Cardiac septum (tissue), 1 donor: ENCODE data around the gene KCNMB4. TPM values are rescaled to one million over a fixed set of nuclear protein-coding genes. Genes with fewer than 3 reads are reported as not detected.

ENCODE experiments used
- DNase-seq: peaks from one replicate; pipeline ENCODE4 v3.0.0-alpha.2; 2020; ENCODE audit warnings: low spot score
- intact Hi-C: fragments of 100-400 bp; cut with DNase I; formaldehyde crosslinking; loops from one replicate; pipeline ENCODE4 v1.14.0; 2022
- total RNA-seq: library from RNA; stranded (reverse); fragmentation: NEBNext Ultra II Directional; extraction: Animal tissue kit (Norgen Biotek cat#: 25700); gene quantifications from one replicate; pipeline ENCODE4 v1.2.1, GENCODE V29; 2021
- donor health status: DM: no; HTN: no; CAD: no.

KCNMB4 gene
- total RNA-seq, 1 donor from 2014 or later, result 1.6 TPM

DNA sequence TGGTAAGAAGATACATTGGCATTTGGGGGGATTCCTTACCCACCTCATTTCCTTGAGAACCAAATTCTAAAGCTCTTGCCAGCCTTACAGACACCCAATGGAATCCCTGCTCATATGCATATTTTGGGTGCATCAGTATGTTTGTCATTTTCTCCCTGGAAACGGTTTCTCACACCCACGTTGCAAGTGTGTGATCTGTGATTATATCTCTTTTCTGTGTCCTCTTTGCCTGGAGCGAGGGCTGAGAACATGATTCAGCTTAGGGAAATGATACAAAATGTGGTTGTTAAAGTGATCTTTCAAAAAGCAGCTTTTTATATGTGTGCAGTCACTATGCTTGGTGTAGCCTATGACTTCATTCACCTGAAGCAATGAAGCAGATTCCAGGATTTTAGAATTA, 52.0 kb downstream of the KCNMB4 start:
- DNase-seq, result no peak
- intact Hi-C loops, result no loop called here

DNA sequence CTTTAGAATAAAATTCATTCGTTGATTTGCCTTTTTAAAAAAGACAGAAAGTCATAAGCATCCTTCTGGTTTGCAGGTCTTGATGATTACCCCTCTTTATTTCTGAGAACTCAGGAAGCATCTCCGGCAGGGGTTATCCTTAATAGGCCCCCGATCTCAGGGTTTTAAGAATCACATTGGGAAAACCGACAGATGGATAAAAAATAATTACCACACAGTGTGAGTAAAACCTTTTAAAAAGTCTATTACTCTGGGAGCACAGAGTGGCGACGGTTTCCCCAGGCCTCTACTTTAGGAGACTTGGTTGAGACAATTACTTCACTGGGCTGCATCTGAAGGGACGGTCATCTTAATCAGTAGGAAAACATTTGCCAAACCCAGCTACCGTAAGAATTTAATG, 56.5 kb downstream of the KCNMB4 start:
- intact Hi-C loops, result no loop called here
- no peak for DNase-seq

DNA sequence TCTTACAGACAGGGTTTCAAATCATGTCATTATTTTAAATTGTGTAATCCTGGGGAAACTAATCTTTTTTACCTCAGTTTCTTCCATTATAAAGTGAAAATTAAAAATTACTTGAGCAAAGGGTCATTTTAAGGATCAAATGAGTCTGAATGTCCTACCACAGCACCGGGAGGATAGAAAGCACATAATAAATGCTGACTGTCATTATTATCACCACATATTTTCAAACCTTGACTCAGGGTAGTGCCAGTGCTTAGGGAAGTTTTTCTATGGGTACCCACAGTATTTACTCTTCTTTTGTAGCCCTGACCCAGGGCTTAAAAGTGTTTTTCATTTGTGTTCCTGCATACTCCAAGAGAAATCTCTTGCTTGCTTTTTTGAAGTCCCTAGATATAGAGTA, 60.5 kb downstream of the KCNMB4 start:
- DNase-seq, result no peak
- intact Hi-C loops, result no loop called here

DNA sequence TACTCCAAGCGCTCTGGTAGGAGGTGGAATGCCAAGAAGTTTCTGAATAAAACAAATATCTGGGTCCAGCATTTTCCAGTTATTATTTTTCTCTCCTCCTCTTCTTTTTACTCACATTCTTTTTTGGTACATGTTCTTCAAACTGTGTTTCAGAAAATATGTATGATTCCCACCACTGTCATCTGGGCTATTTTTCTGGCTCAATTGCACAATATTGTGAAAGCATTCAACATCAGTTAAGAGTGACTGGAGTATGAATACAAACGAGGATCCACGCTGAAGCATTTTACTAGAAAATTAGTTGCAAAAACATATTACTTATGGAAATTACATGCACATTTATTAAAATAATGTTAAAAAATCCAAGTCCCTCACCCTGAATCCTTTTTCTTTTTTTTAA, 61.5 kb downstream of the KCNMB4 start:
- intact Hi-C loops, result no loop called here
- DNase-seq, result no peak

DNA sequence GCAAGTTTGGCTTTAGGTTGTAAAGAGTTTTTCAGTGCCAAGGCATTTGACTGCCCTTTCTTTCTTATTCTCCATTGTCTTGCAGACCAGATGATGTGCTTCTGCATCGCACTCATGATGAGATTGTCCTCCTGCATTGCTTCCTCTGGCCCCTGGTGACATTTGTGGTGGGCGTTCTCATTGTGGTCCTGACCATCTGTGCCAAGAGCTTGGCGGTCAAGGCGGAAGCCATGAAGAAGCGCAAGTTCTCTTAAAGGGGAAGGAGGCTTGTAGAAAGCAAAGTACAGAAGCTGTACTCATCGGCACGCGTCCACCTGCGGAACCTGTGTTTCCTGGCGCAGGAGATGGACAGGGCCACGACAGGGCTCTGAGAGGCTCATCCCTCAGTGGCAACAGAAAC, 64.3 kb downstream of the KCNMB4 start:
- intact Hi-C loops, result no loop called here
- no peak for DNase-seq

DNA sequence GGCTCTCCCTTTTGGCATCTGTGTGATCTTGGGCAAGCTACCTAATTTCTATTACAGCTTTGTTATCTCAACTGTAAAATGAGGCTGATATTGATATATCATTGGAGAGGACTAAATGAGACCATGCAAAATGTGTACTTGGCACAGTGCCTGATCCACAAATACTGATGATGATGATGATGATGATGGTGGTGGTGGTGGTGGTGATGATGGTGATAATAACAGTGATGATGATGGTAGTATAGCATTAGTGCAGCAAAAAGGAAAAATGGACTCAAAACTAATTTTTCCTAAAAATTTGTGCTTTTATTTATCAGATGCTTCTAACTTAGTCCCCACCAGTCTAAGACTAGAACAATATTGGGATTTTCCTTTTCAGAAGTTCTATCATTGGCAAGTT, 70.7 kb downstream of the KCNMB4 start:
- intact Hi-C loops, result no loop called here

DNA sequence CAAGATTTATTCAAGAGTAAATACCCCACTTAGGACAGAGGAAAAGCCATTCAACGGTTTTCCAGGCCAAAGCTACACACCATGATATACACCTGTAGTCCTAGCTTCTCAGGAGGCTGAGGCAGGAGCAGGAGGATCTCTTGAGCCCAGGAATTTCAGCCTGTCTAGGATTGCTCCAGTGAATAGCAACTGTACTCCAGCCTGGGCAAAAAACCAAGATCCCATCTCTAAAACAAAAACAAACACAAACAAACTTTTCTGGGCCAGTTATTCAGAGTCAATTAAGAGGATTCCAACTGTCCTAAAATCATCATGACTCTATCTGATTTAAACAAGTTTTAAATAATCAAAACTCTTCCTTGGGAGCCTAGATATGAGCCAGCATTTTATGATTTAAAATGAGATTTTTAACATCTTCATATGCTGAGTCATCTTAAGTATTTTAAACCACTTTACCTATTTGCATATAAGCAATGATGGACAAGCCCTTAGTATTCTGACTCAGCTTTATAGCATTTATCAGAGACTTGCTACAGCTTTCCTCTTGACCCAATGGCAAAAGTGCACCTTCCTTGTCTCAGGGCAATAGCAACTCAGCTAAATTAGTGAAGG, 77.1 kb downstream of the KCNMB4 start:
- no peak for DNase-seq
- intact Hi-C loops, result no loop called here

More for the DNA sequence above, 70.7 kb downstream of the KCNMB4 start:
- no peak for DNase-seq

DNA sequence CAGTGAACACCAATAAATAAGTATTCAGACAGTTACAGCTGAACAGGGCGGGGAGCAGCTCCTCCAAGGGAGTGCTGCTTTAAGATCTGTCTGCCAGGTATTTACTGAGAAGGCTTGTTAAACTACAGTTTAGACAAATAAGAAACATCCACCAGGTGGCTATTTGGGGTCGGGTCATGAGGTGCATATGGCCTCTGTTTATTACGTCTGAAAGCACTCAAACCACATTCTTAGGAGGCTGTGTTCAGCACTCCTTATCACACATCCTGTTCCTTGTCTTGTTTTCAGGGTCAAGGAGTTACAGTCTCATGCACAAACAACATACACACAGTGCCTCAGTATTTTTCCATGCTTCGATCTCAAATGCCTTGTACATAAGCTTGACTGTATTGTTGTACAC, 78.8 kb downstream of the KCNMB4 start:
- intact Hi-C loops, result no loop called here
- DNase-seq, result no peak

DNA sequence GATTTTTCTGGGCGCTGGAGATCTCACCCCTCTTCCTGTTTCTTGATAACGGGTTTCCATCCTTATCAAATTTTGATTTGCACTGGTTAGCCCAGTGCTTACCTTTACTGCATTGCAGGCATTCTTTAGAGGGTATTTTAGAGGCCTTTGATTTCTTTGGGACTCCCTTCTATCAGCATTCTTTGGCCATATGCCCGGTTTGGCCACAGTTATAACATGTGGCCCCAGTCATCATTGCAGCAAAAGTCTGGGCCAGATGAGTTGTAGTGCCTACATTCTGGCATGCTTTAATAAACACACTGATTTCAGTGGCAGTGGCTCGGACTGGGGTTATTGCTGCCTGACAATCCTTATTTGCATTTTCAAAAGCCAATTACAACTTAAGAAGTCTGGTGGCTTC, 82.3 kb downstream of the KCNMB4 start:
- DNase-seq, result no peak
- intact Hi-C loops, result no loop called here

DNA sequence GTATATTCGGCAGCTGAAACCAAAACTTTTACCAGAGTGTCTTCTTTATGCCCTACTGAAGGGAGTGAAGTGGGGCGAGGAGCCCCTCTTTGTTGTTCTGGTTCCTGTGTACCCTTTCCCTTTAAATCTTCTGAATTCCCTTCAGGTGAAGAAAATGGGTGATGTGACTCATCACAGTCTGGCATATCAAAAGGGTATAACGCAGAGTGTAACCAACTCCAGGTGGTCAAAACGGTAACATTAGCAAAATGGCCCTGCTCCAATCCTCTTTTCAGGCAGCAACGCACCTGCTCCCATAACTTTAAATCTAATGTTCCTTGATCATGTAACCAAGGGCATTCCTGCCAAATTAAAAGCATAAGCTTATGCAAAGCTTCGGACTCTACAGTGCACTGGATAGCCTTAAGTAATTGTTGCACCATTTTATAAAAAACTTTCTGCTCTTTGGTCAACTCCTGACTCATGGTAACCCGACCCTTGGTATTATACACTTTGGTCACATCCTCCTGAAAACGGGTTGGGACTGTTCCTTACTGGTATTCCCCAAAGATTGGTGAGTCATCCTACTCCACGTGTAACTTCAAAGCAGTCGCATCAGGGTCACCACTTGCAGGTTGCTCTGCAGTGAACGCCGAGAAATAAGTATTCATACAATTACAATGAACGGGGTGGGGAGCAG, 83.1 kb downstream of the KCNMB4 start:
- DNase-seq, result no peak
- intact Hi-C loops, result no loop called here

DNA sequence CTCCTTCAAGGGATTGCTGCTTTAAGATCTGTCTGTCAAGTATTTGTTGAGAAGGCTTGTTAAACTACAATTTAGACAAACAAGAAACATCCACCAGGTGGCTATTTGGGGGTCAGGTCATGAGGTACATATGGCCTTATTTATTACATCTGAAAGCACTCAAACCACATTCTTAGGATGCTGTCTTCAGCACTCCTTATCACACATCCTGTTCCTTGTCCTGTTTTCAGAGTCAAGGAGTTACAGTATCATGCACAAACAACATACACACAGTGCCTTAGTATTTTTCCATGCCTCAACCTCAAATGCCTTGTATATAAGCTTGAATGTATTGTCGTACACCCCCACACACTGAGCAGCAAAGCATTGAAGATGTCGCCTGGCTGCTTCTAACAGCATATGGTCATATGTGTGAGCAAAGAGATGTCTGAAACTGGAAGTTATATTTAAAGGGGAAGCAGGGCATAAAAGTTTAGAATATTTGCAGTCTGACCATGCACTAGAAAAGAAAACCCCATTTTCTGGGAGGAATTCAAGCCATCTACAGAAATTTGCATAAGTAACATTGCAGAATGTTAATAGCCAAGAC, 83.8 kb downstream of the KCNMB4 start:
- intact Hi-C loops, result no loop called here
- no peak for DNase-seq

DNA sequence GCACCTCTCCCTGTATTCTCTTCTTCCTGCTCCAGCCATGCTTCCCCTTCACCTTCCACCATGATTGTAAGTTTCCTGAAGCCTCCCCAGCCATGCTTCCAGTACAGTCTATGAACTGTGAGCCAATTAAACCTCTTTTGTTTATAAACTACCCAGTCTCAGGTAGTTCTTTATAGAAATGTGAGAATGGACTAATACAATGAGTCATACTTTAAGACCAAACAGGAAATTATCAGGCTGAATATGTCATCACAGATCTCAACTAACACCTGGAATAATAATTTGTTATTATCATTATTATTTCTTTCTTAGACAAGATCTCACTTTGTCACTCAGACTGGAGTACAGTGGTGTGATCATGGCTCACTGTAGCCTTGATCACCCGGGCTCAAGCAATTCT, 85.4 kb downstream of the KCNMB4 start:
- no peak for DNase-seq
- intact Hi-C loops, result no loop called here

DNA sequence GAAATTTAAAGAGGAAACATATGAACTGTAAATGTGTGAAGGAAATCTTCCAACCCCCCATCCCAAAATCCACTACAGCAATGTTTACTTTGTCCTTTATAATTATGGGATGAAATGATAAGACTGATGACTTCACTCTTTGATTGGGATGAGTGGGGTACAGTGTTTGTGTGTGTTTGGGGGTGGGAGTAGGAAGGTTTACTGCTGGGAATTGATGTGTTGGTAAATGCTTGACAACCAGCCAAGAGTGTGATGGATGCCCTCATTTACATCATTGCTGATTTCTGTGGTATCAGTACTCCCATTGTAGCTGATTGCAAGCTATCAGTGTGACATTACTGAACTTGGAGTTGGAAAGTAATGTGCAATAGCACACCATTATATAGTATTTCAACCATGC, 90.9 kb downstream of the KCNMB4 start:
- DNase-seq, result no peak
- intact Hi-C loops, result no loop called here

DNA sequence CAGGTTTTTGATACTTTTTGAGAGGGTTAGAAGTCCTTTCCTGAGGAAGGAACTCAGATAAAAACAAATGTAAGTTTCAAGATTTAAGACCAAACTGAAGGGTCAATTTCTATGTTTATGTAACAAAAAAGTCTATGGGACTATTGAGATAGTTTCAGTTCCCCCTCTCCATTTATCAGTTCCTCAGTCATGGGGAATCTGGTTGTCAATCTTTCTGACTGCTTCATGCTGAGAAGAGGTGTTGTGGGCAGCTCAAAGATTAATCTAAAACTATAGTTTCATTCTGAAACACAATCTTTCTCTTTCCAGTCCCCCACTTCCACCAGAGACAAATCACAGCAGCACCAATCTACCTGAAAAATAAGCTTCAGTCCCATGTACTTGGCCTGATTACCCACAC, 93.7 kb downstream of the KCNMB4 start:
- no peak for DNase-seq
- intact Hi-C loops, result no loop called here

DNA sequence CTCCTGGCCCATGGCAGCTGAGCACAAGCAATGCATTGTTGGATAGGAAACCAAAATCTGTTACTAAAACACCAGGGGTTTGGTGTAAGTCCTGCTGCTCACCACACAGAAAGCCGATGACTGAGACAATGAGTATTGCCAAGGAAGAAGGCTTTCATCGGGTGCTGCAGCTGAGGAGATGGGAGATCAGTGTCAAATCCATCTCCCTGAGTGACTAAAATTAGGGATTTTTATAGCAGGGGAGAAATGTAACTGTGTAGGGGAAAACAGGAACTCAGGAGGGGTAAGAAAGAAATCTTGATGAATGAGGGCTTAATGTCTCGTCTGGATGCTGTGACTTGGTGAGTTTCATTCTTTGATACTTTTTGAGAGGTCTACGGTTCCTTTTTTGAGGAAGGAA, 97.9 kb downstream of the KCNMB4 start:
- no peak for DNase-seq
- intact Hi-C loops, result no loop called here

DNA sequence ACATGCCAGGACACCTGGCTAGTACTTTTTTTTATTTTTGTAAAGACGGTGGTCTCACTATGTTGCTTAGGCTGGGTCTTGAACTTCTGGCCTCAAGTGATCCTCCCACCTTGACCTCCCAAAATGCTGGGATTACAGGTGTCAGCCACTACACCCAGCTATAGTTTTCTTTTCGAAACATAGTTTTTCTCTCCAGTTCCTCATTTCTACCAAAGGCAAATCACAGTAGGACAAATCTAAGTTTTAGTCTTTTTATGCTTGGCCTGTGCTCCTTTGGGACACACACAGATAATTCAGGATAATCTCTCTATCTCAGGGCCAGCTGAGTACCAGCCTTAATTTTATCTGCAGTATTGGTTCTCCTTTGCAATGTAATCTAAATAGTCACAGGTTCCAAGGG, 100.7 kb downstream of the KCNMB4 start:
- no peak for DNase-seq
- intact Hi-C loops, result no loop called here

DNA sequence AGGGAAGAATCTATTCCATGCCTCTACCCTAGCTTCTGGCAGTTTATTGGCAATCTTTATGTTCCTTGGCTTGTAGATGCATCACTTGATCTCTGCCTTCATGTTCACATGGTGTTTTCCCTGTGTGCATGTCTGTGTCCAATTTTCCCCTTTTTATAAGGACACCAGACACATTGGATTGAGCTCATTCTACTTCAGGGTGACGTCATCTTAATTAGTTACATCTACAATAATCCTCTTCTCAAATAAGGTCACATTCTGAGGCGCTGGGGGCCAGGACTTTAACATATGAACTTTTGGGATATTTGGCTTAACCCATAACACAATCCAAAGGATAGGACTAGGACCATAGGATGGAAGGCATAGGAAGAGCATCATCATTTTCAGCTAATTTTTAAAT, 101.4 kb downstream of the KCNMB4 start:
- intact Hi-C loops, result no loop called here
- no peak for DNase-seq

DNA sequence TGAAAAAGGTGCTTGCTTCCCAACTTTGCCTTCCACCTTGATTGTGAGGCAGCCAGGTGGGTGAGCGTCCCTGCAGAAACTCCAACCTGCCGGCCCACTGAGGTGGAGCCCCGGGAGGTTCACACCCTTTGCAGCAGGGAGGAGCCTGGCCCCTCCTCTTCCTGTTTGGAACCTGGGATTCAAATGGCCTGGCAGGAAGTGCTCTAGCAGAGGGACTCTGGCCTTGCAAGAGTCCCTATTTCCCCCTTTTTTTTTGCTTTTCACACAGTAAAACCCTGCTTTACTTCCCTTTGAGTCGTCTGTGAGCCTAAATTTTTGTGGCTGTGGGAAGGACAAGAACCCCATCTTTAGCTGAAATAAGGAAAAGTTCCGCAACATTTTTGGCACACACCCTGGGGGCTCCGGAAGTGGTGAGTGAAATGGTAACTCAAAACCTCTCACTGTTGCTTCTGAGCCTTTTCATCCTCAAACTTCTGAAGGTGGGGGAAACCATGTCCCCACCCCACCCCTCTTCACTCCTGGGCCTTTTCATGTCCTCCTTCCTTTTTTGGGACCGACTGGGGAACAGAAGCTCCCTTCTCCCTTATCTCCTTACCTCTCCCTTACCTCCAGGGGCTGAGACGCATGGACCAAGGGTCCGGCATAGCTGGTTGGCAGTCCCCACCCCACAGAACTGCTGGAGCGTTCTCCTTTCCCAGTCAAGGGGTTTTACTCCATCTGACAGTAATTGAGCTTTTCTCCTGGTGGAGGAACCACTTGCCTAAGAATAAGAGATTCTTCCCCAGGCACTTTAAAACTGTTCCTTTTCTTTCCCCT, 102.0 kb downstream of the KCNMB4 start:
- intact Hi-C loops, result no loop called here
- no peak for DNase-seq

DNA sequence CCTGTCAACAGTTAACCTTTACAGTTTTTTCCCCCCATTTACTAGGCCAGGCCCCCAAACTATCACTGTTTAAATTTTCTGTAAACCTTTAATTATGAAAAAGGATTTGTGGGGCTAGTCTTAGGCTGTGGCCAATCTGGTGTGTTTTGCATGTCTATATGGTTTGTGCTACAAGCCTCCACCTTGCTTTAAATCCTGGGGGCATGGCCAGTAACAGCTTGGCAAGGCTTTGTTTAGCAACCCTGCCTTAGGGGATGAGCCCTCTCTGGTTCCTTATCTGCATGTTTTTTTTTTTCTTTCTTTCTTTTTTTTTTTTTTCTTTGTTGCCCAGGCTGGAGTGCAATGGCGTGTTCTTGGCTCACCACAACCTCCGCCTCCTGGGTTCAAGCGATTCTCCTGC, 102.7 kb downstream of the KCNMB4 start:
- no peak for DNase-seq
- intact Hi-C loops, result no loop called here

DNA sequence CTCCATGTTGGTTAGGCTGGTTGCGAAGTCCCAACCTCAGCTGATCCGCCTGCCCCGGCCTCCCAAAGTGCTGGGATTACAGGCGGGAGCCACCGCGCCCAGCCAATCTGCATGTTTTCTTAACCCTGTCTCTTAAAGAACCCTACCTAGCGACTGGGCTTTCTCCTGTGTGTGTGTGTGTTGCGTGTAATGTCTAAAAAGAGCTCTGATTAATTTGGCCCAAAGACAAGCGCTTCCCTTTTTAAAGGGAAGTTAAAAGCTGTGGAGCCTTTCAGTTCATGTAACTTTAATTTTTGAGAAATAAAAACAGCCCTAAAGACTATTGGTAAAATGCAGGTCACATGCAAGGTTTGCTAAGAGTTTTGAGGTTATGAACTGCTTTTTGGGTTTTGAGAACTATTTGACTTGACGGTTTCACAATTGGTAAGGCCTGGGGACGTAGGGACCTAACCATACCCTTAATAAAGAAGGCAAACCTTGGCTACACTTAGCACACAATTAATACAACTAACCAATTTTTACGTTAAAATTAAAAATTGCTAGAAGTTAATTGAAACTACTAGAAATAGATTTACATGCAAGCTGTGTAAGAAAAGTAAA, 103.2 kb downstream of the KCNMB4 start:
- intact Hi-C loops, result no loop called here

More for the DNA sequence above, 103.2 kb downstream of the KCNMB4 start:
- DNase-seq, result no peak
